Activated T-helper 1 cell treated with anti-CD3 and anti-CD28 coated beads, Interleukin-2, amount 50 U/mL, for 16 hours (primary cell): Measurements from ENCODE around the gene ATL2.
"Not testable (repeated sequence)": the region's sequence is repeated elsewhere in the genome, so short reads cannot be mapped to it uniquely, and the experiment has no call there.

Source experiments
- DNase-seq, 2 donors: peaks; one replicate each; pipeline ENCODE4 v3.0.0-alpha.2; 2020; ENCODE audit warnings: low read depth in 1 of 2, low spot score in 1 of 2

ATL2 gene

GRCh38 chr2:38377050-38377828 lies at the start of gene ATL2:
TSS of gene ATL2 (minus strand) at chr2:38377273. CDS start at chr2:38377260, 13 bp downstream.
- DNase-seq: peak; percentile 86 to 87

- DNase-seq: no peak
Observed at GRCh38 chr2:38423763-38424162, 46.7 kb upstream of the ATL2 start.

- DNase-seq: no peak
Observed at GRCh38 chr2:38421274-38422056, 44.4 kb upstream of the ATL2 start.

GRCh38 chr2:38419499-38419898 lies 42.4 kb upstream of the ATL2 start:
- no peak for DNase-seq

- DNase-seq: no peak
Observed at GRCh38 chr2:38418735-38419134, 41.7 kb upstream of the ATL2 start.

- DNase-seq: no peak
Observed at GRCh38 chr2:38417745-38418689, 40.9 kb upstream of the ATL2 start.

GRCh38 chr2:38416296-38417036 lies 39.4 kb upstream of the ATL2 start:
- no peak for DNase-seq

- no peak for DNase-seq
Observed at GRCh38 chr2:38415728-38416291, 38.7 kb upstream of the ATL2 start.

GRCh38 chr2:38415023-38415422 lies 38.0 kb upstream of the ATL2 start:
- DNase-seq: no peak

- not testable (repeated sequence) for DNase-seq
Observed at GRCh38 chr2:38412235-38412871, 35.3 kb upstream of the ATL2 start.

GRCh38 chr2:38409156-38410102 lies 32.4 kb upstream of the ATL2 start:
- no peak for DNase-seq

- DNase-seq: no peak
Observed at GRCh38 chr2:38407111-38407682, 30.1 kb upstream of the ATL2 start.

GRCh38 chr2:38406597-38407110 lies 29.6 kb upstream of the ATL2 start:
- DNase-seq: no peak

GRCh38 chr2:38405917-38406596 lies 29.0 kb upstream of the ATL2 start:
- no peak for DNase-seq

- no peak for DNase-seq
Observed at GRCh38 chr2:38400513-38400912, 23.4 kb upstream of the ATL2 start.

GRCh38 chr2:38398739-38399138 lies 21.7 kb upstream of the ATL2 start:
- no peak for DNase-seq

GRCh38 chr2:38394903-38395341 lies 17.8 kb upstream of the ATL2 start:
- DNase-seq: no peak
